ENCODE data around the gene GPR137B.

Gene GPR137B

GRCh38 chr1:236114076-236114747, 28.1 kb upstream of the GPR137B start:
- DNase-seq (ENCODE audit: low read depth) = no peak

GRCh38 chr1:236117710-236118109, 24.6 kb upstream of the GPR137B start:
- DNase-seq (ENCODE audit: low read depth) = no peak

GRCh38 chr1:236119943-236120484, 22.3 kb upstream of the GPR137B start:
- DNase-seq (ENCODE audit: low read depth) = no peak

- DNase-seq (ENCODE audit: low read depth) = no peak
Measured at GRCh38 chr1:236120721-236121153, 21.6 kb upstream of the GPR137B start.

GRCh38 chr1:236122176-236122575, 20.2 kb upstream of the GPR137B start:
- no peak for DNase-seq (ENCODE audit: low read depth)

- DNase-seq (ENCODE audit: low read depth) = no peak
Measured at GRCh38 chr1:236123563-236123962, 18.8 kb upstream of the GPR137B start.

- no peak for DNase-seq (ENCODE audit: low read depth)
Measured at GRCh38 chr1:236124965-236125364, 17.4 kb upstream of the GPR137B start.

GRCh38 chr1:236127045-236127444, 15.3 kb upstream of the GPR137B start:
- DNase-seq (ENCODE audit: low read depth) = no peak

GRCh38 chr1:236128646-236129178, 13.6 kb upstream of the GPR137B start:
- DNase-seq (ENCODE audit: low read depth) = no peak

GRCh38 chr1:236129306-236129705, 13.0 kb upstream of the GPR137B start:
- no peak for DNase-seq (ENCODE audit: low read depth)

- DNase-seq (ENCODE audit: low read depth) = no peak
Measured at GRCh38 chr1:236130372-236130771, 12.0 kb upstream of the GPR137B start.

- DNase-seq (ENCODE audit: low read depth) = no peak
Measured at GRCh38 chr1:236131916-236132315, 10.4 kb upstream of the GPR137B start.

GRCh38 chr1:236132420-236133046, 9.8 kb upstream of the GPR137B start:
- no peak for DNase-seq (ENCODE audit: low read depth)

- no peak for DNase-seq (ENCODE audit: low read depth)
Measured at GRCh38 chr1:236133339-236133738, 9.0 kb upstream of the GPR137B start.

GRCh38 chr1:236133802-236134201, 8.5 kb upstream of the GPR137B start:
- no peak for DNase-seq (ENCODE audit: low read depth)

GRCh38 chr1:236137285-236137852, 5.0 kb upstream of the GPR137B start:
- DNase-seq (ENCODE audit: low read depth) = no peak

GRCh38 chr1:236139495-236139894, 2.8 kb upstream of the GPR137B start:
- DNase-seq (ENCODE audit: low read depth) = no peak

GRCh38 chr1:236140705-236141446, 1.5 kb upstream of the GPR137B start:
- DNase-seq (ENCODE audit: low read depth) = no peak

GRCh38 chr1:236141447-236142252, 689 bp upstream of the GPR137B start:
- no peak for DNase-seq (ENCODE audit: low read depth)

GRCh38 chr1:236143104-236143948, 987 bp downstream of the GPR137B start:
- no peak for DNase-seq (ENCODE audit: low read depth)
